Measurements from ENCODE around the gene GRAMD2B. TPM values are rescaled to one million over a fixed set of nuclear protein-coding genes. Genes with fewer than 3 reads are reported as not detected.
"Not testable (repeated sequence)": the region's sequence is repeated elsewhere in the genome, so short reads cannot be mapped to it uniquely, and the experiment has no call there.

GRAMD2B gene
- total and polyA plus RNA-seq, 9 donors, result 19.2 to 99.0 (median 32.2) TPM

DNA sequence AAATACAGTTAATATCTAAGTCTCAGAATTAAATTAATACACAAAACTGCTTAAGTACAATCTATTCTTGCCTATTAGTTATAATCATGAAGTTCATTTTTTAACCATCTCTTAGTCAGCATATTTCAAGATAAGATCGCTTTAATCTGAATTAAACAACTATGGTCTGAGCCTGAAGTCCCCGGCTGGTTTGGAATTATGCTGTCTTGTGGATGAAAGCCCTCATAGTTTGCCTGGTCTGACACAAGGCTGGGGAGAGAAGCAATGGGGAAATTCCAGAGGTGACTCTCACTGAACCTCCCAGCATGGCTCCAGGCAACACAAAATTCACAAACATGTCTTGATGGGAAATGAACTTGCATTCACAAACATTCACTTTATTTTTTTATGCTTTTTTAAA lies 28.0 kb upstream of the GRAMD2B start:
- DNase-seq, result peak in 1 of 5 donors; percentile 20
- 28 to 48% (median 30%) methylated on average over 2 of the region's 2 CpGs for WGBS, 3 donors
- peaks cover 2% of the 10 kb centered on the region for H3K4me1 ChIP-seq (ENCODE audit: insufficient read depth)
- no peaks in the 10 kb centered on the region for H3K36me3 ChIP-seq
- intact Hi-C loops (cut with DNase I), result no loop called here
- no peaks in the 10 kb centered on the region for H3K9me3 ChIP-seq
- no peak overlapping the region for H3K4me3 ChIP-seq
- H3K27ac ChIP-seq, result no peak overlapping the region
- H3K27me3 ChIP-seq, result no peaks in the 10 kb centered on the region
- TF ChIP-seq POLR2A (IDR thresholded peaks at IDR 0.05) (no peak), EP300 (IDR thresholded peaks at IDR 0.05) (no peak)
- TF ChIP-seq, protein P1, sequence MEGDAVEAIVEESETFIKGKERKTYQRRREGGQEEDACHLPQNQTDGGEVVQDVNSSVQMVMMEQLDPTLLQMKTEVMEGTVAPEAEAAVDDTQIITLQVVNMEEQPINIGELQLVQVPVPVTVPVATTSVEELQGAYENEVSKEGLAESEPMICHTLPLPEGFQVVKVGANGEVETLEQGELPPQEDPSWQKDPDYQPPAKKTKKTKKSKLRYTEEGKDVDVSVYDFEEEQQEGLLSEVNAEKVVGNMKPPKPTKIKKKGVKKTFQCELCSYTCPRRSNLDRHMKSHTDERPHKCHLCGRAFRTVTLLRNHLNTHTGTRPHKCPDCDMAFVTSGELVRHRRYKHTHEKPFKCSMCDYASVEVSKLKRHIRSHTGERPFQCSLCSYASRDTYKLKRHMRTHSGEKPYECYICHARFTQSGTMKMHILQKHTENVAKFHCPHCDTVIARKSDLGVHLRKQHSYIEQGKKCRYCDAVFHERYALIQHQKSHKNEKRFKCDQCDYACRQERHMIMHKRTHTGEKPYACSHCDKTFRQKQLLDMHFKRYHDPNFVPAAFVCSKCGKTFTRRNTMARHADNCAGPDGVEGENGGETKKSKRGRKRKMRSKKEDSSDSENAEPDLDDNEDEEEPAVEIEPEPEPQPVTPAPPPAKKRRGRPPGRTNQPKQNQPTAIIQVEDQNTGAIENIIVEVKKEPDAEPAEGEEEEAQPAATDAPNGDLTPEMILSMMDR (IDR thresholded peaks at IDR 0.05), result no peak

DNA sequence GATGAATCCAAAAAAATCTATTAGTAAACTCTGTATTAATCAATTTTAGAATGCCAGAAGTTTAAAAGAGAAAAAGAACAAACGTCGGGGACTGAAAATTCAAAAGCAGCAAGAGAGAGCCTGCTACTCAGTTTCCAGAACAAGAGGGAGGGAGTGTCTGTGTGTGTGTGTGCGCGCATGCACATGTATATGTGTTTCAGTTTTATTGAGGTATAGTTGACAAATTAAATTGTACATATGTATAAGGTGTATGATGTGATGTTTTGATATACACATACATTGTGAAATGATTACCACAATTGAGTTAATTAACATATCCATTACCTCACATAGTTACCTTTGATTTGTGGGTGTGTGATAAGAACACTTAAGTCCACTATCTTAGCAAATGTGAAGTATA lies 27.6 kb upstream of the GRAMD2B start:
- WGBS, 3 donors, result 86 to 90% (median 87%) methylated on average over 4 of the region's 4 CpGs
- Histone ChIP-seq H3K27ac (no peak overlapping the region), H3K36me3 (no peaks in the 10 kb centered on the region), H3K4me1 (ENCODE audit: insufficient read depth) (peaks cover 2% of the 10 kb centered on the region), H3K4me3 (no peak overlapping the region), H3K27me3 (no peaks in the 10 kb centered on the region), H3K9me3 (no peaks in the 10 kb centered on the region)
- TF ChIP-seq, protein P1 (IDR thresholded peaks at IDR 0.05), result no peak
- TF ChIP-seq POLR2A (IDR thresholded peaks at IDR 0.05) (no peak), EP300 (IDR thresholded peaks at IDR 0.05) (no peak)
- no peak for DNase-seq
- intact Hi-C loops (cut with DNase I), result no loop called here

DNA sequence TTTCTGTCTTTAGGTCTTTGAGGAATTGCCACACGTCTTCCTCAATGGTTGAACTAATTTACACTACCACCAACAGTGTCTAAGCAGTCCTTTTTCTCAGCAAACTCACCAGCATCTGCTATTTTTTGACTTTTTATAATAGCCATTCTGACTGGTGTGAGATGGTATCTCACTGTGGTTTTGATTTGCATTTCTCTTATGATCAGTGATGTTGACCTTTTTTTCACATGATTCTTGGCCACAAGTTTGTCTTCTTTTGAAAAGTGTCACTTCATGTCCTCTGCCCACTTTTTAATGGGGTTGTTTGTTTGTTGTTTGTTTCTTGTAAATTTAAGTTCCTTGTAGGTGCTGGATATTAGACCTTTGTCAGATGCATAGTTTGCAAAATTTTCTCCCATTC lies 26.5 kb upstream of the GRAMD2B start:
- H3K27me3 ChIP-seq; H3K36me3 ChIP-seq; DNase-seq; H3K9me3 ChIP-seq; H3K4me1 ChIP-seq (ENCODE audit: insufficient read depth); intact Hi-C loops (cut with DNase I); H3K4me3 ChIP-seq; H3K27ac ChIP-seq: not testable (repeated sequence)
- WGBS, 3 donors, result 89 to 93% (median 92%) methylated on average over 1 of the region's 1 CpG

DNA sequence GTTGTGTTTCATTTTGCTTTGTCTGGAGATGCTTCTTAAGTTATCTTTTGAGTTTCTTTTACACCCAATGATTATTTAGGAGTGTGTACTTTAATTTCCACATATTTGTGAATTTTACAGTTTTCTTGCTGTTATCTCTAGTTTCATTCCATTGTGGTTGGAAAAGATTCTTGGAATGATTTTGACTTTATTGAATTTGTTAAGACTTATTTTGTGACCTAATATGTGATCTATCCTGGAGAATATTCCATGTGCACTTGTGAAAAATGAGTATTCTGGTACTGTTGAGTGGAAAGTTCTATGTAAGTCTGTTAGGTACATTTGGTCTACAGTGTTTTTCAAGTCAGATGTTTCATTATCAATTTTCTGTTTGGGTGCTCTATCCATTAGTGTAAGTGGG lies 24.4 kb upstream of the GRAMD2B start:
- Histone ChIP-seq H3K27ac (no peak overlapping the region), H3K27me3 (no peaks in the 10 kb centered on the region), H3K36me3 (no peaks in the 10 kb centered on the region), H3K4me3 (no peak overlapping the region), H3K9me3 (no peaks in the 10 kb centered on the region), H3K4me1 (ENCODE audit: insufficient read depth) (peaks cover 2% of the 10 kb centered on the region)
- DNase-seq, result no peak
- TF ChIP-seq EP300 (IDR thresholded peaks at IDR 0.05), result no peak
- TF ChIP-seq, protein P1 (IDR thresholded peaks at IDR 0.05), result no peak
- TF ChIP-seq POLR2A (IDR thresholded peaks at IDR 0.05), result no peak
- intact Hi-C loops (cut with DNase I), result no loop called here

DNA sequence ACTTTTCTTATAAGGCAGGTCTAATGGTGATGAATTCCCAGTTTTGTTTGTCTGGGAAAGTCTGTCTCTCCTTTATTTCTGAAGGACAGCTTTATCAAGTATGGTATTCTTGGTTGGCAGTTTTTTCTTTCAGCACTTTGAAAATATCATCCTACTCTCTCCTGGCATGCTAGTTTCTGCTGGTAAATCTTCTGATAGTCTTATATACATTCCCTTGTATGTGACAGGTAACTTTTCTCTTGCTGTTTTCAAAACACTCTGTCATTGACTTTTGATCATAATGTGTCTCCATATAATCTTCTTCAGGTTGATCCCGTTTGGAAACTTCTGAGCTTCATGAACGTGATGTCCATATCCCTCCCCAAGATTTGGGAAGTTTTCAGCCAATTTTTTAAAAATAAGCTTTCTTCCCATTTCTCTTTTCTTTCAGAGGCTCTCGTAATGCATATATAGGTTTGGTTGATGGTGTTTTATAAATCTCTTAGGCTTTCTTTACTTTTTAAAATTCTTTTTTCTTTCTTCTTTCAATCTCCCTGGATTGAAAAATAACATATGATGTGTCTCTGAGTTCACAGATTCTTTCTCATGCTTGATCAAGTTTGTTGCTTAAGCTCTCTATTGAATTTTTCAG lies 22.5 kb upstream of the GRAMD2B start:
- H3K4me1 ChIP-seq (ENCODE audit: insufficient read depth), result no peaks in the 10 kb centered on the region
- intact Hi-C loops (cut with DNase I), result no loop called here
- H3K9me3 ChIP-seq, result no peaks in the 10 kb centered on the region
- H3K36me3 ChIP-seq, result no peaks in the 10 kb centered on the region
- no peaks in the 10 kb centered on the region for H3K27me3 ChIP-seq
- WGBS, 3 donors, result 95 to 97% (median 95%) methylated on average over 3 of the region's 3 CpGs
- TF ChIP-seq POLR2A (IDR thresholded peaks at IDR 0.05), result no peak
- H3K27ac ChIP-seq, result no peak overlapping the region
- H3K4me3 ChIP-seq, result no peak overlapping the region
- no peak for DNase-seq
